HepG2 (cell line): ENCODE data around the gene TPX2. TPM values are rescaled to one million over a fixed set of nuclear protein-coding genes. Genes with fewer than 3 reads are reported as not detected.

Source experiments
- HDAC2 ChIP-seq: sonication (generic); formaldehyde crosslinking; IDR thresholded peaks from 2 replicates; pipeline ENCODE4 v1.4.0; 2020; ENCODE audit warnings: missing genetic modification reagents
- KLF11 ChIP-seq: IDR thresholded peaks from 2 replicates; pipeline ENCODE4 v1.6.1; 2016; ENCODE audit warnings: missing compliant biosample characterization
- KMT2B ChIP-seq: IDR thresholded peaks from 2 replicates; pipeline ENCODE4 v1.6.1; 2016; ENCODE audit warnings: missing genetic modification reagents, missing compliant biosample characterization
- MBNL3 ChIP-seq: fragments of 250-450 bp; sonication (Bioruptor Pico); conservative IDR thresholded peaks from 2 replicates; pipeline ENCODE4 v1.8.0; 2022; ENCODE audit warnings: mild to moderate bottlenecking, inconsistent platforms
- NAIF1 ChIP-seq: sonication (generic); formaldehyde crosslinking; IDR thresholded peaks from 2 replicates; pipeline ENCODE4 v1.5.0; 2020; ENCODE audit warnings: mild to moderate bottlenecking, missing genetic modification reagents, borderline replicate concordance
- PHF5A ChIP-seq: IDR thresholded peaks from one replicate; pipeline ENCODE4 v1.6.1; 2018; ENCODE audit warnings: low read depth, missing genetic modification reagents; ENCODE audit not compliant: unreplicated experiment
- SRF ChIP-seq: IDR thresholded peaks from 2 replicates; pipeline ENCODE4 v1.6.1; 2011; ENCODE audit warnings: mild to moderate bottlenecking, low read depth, low read length, moderate library complexity
- ZNF224 ChIP-seq: sonication (generic); formaldehyde crosslinking; IDR thresholded peaks from 2 replicates; pipeline ENCODE4 v1.5.0; 2020; ENCODE audit warnings: mild to moderate bottlenecking, missing genetic modification reagents
- polyA plus RNA-seq, 8 experiments: library from polyadenylated mRNA; depleted of rRNA in 3 of 8; stranded (reverse) in 7 of 8; unstranded in 1 of 8; fragments of >200 nt; fragmentation: Illumina TruSeq in 4 of 8; extraction: Trizol in 4 of 8; gene quantifications; 2 replicates each; pipeline versions ENCODE4 v1.2.1 to v1.2.3, GENCODE V29; 2011 to 2016; ENCODE audit warnings: low read depth in 4 of 8, missing spikeins in 1 of 8, mixed read lengths in 1 of 8; ENCODE audit not compliant: insufficient read depth in 1 of 8
- total RNA-seq, 5 experiments: library from RNA; depleted of rRNA; stranded (reverse); fragments of >200 nt; fragmentation: Illumina TruSeq; extraction: Trizol; gene quantifications; 2 replicates each; pipeline ENCODE4 v1.2.3, GENCODE V29; 2016; ENCODE audit warnings: low read depth in 1 of 5
- TF ChIP-seq, protein P1 (sequence below): sonication (generic); formaldehyde crosslinking; IDR thresholded peaks from 2 replicates; pipeline ENCODE4 v1.5.0; 2020; ENCODE audit warnings: mild to moderate bottlenecking, missing genetic modification reagents, borderline replicate concordance
- TF ChIP-seq, protein P2 (sequence below): sonication (generic); formaldehyde crosslinking; conservative IDR thresholded peaks from 2 replicates; pipeline ENCODE4 v1.4.0; 2020; ENCODE audit warnings: missing genetic modification reagents
- TF ChIP-seq, protein P3 (sequence below): IDR thresholded peaks from 2 replicates; pipeline ENCODE4 v1.6.1; 2016; ENCODE audit warnings: low read depth, missing genetic modification reagents, missing compliant biosample characterization

The TPX2 gene
- total and polyA plus RNA-seq, 2 of the 13 experiments (the other 11 are each of a cell fraction or from before 2014, with no cell fraction given) = 34.3 to 124 TPM

DNA sequence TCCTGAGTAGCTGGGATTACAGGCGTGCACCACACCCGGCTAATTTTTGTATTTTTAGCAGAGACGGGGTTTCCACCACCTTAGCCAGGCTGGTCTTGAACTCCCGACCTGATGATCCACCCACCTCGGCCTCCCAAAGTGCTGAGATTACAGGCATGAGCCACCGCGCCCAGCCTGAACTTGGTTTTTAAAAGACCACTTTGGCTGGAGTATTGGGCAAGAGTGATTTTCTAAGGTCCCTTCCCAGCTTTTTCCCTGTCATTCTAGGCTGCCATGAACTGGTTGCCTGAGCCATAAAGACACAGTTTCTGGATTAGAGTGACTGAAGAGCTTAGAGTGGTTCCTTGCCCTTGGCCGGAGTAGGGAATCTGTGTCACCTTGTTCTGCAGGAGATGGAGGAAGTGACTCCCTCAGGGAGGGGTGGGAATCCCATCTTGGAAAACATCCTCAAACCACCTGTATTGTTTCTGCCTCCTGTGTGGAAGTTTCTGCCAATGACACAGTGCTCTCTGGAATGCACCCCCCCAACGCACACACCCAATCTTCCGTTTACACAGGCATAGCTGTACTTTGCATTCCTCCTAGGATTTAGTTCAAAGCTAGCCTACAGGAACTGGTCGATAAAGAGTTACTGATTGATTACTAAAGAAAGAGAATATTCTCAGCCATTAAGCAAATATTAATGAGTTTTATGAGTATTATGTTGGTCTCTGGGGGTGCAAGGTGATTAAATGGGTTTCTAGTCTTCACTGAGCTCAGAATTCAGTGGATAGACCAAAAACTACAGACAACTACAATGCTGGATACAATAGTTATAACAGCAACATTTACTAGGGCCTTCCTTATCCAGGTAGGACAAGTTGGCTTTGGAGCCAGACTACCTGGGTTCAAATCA, 34.6 kb upstream of the TPX2 start (continued):
- TF ChIP-seq, protein P1, sequence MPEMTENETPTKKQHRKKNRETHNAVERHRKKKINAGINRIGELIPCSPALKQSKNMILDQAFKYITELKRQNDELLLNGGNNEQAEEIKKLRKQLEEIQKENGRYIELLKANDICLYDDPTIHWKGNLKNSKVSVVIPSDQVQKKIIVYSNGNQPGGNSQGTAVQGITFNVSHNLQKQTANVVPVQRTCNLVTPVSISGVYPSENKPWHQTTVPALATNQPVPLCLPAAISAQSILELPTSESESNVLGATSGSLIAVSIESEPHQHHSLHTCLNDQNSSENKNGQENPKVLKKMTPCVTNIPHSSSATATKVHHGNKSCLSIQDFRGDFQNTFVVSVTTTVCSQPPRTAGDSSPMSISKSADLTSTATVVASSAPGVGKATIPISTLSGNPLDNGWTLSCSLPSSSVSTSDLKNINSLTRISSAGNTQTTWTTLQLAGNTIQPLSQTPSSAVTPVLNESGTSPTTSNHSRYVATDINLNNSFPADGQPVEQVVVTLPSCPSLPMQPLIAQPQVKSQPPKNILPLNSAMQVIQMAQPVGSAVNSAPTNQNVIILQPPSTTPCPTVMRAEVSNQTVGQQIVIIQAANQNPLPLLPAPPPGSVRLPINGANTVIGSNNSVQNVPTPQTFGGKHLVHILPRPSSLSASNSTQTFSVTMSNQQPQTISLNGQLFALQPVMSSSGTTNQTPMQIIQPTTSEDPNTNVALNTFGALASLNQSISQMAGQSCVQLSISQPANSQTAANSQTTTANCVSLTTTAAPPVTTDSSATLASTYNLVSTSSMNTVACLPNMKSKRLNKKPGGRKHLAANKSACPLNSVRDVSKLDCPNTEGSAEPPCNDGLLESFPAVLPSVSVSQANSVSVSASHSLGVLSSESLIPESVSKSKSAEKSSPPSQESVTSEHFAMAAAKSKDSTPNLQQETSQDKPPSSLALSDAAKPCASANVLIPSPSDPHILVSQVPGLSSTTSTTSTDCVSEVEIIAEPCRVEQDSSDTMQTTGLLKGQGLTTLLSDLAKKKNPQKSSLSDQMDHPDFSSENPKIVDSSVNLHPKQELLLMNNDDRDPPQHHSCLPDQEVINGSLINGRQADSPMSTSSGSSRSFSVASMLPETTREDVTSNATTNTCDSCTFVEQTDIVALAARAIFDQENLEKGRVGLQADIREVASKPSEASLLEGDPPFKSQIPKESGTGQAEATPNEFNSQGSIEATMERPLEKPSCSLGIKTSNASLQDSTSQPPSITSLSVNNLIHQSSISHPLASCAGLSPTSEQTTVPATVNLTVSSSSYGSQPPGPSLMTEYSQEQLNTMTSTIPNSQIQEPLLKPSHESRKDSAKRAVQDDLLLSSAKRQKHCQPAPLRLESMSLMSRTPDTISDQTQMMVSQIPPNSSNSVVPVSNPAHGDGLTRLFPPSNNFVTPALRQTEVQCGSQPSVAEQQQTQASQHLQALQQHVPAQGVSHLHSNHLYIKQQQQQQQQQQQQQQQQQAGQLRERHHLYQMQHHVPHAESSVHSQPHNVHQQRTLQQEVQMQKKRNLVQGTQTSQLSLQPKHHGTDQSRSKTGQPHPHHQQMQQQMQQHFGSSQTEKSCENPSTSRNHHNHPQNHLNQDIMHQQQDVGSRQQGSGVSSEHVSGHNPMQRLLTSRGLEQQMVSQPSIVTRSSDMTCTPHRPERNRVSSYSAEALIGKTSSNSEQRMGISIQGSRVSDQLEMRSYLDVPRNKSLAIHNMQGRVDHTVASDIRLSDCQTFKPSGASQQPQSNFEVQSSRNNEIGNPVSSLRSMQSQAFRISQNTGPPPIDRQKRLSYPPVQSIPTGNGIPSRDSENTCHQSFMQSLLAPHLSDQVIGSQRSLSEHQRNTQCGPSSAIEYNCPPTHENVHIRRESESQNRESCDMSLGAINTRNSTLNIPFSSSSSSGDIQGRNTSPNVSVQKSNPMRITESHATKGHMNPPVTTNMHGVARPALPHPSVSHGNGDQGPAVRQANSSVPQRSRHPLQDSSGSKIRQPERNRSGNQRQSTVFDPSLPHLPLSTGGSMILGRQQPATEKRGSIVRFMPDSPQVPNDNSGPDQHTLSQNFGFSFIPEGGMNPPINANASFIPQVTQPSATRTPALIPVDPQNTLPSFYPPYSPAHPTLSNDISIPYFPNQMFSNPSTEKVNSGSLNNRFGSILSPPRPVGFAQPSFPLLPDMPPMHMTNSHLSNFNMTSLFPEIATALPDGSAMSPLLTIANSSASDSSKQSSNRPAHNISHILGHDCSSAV = 0 out of 2 replicates have a peak, but pooled peaks have one; percentile 75
- TF ChIP-seq KMT2B (CRISPR knock-in tag) (peak; percentile 76), KLF11 (0 out of 2 replicates have a peak, but pooled peaks have one; percentile 71), SRF (peak; percentile 71), HDAC2 (peak; percentile 100), MBNL3 (CRISPR knock-in tag) (no peak), NAIF1 (peak; percentile 80; the same call in 1 of the 2 replicates), PHF5A (peak; percentile 99), ZNF224 (CRISPR knock-in tag) (peak; percentile 34; the same call in 1 of the 2 replicates)
- TF ChIP-seq, protein P2, sequence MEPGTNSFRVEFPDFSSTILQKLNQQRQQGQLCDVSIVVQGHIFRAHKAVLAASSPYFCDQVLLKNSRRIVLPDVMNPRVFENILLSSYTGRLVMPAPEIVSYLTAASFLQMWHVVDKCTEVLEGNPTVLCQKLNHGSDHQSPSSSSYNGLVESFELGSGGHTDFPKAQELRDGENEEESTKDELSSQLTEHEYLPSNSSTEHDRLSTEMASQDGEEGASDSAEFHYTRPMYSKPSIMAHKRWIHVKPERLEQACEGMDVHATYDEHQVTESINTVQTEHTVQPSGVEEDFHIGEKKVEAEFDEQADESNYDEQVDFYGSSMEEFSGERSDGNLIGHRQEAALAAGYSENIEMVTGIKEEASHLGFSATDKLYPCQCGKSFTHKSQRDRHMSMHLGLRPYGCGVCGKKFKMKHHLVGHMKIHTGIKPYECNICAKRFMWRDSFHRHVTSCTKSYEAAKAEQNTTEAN (CRISPR knock-in tag) = peak; percentile 97
- TF ChIP-seq, protein P3, sequence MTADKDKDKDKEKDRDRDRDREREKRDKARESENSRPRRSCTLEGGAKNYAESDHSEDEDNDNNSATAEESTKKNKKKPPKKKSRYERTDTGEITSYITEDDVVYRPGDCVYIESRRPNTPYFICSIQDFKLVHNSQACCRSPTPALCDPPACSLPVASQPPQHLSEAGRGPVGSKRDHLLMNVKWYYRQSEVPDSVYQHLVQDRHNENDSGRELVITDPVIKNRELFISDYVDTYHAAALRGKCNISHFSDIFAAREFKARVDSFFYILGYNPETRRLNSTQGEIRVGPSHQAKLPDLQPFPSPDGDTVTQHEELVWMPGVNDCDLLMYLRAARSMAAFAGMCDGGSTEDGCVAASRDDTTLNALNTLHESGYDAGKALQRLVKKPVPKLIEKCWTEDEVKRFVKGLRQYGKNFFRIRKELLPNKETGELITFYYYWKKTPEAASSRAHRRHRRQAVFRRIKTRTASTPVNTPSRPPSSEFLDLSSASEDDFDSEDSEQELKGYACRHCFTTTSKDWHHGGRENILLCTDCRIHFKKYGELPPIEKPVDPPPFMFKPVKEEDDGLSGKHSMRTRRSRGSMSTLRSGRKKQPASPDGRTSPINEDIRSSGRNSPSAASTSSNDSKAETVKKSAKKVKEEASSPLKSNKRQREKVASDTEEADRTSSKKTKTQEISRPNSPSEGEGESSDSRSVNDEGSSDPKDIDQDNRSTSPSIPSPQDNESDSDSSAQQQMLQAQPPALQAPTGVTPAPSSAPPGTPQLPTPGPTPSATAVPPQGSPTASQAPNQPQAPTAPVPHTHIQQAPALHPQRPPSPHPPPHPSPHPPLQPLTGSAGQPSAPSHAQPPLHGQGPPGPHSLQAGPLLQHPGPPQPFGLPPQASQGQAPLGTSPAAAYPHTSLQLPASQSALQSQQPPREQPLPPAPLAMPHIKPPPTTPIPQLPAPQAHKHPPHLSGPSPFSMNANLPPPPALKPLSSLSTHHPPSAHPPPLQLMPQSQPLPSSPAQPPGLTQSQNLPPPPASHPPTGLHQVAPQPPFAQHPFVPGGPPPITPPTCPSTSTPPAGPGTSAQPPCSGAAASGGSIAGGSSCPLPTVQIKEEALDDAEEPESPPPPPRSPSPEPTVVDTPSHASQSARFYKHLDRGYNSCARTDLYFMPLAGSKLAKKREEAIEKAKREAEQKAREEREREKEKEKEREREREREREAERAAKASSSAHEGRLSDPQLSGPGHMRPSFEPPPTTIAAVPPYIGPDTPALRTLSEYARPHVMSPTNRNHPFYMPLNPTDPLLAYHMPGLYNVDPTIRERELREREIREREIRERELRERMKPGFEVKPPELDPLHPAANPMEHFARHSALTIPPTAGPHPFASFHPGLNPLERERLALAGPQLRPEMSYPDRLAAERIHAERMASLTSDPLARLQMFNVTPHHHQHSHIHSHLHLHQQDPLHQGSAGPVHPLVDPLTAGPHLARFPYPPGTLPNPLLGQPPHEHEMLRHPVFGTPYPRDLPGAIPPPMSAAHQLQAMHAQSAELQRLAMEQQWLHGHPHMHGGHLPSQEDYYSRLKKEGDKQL = peak; percentile 99
